Stimulated activated CD8-positive, alpha-beta memory T cell treated with anti-CD3 and anti-CD28 coated beads, Interleukin-4, amount 100 ng/mL, for 24 hours (primary cell): ENCODE data around the gene MRNIP.

ENCODE experiments used
- DNase-seq: peaks from one replicate; pipeline ENCODE4 v3.0.0-alpha.2; 2020; ENCODE audit warnings: low read depth

The MRNIP gene, protein sequence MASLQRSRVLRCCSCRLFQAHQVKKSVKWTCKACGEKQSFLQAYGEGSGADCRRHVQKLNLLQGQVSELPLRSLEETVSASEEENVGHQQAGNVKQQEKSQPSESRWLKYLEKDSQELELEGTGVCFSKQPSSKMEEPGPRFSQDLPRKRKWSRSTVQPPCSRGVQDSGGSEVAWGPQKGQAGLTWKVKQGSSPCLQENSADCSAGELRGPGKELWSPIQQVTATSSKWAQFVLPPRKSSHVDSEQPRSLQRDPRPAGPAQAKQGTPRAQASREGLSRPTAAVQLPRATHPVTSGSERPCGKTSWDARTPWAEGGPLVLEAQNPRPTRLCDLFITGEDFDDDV

DNA sequence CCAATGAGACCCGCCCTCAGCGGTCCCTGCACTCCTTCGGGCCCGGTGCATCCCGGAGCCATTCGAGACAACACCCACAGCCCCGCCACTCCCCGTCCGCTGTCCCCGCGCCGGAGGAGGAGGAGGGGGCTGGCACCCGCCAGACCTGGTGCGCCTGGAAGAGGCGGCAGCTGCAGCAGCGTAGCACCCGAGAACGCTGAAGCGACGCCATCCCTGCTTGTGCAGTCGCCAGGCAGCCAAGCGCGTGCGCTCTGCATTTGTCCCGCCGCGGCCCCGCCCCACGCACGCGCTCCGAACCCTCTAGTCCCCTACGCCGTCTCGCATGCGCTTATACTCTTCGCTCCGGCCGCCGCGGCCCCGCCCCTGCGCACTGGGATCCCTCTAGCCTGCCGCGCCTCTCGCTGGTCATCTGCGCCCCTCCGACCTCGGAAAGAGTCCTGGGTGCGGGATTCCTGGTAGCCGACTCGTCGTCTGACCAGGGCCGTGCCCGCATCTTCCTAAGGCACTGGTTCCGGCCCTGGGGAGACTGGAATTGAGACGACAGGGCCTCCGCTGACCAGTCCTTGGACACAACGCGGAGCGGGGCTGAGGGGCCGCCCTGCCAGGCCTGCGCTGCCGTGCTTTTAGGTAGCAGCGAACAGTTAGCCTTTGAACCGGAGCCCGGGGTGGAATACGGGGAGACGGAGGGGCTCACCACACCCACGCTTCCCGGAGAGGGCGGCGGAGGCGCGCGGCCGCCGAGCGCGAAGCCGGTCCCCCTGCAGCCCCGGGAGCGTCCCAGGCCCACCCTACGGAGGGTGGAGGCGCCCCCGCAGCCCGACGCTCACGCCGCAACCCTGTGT lies at the start of gene MRNIP:
TSS of gene MRNIP (minus strand) at position 232 of the 842 bp plus-strand sequence. CDS start at position 211, 21 bp downstream.
- DNase-seq = peak; percentile 91

DNA sequence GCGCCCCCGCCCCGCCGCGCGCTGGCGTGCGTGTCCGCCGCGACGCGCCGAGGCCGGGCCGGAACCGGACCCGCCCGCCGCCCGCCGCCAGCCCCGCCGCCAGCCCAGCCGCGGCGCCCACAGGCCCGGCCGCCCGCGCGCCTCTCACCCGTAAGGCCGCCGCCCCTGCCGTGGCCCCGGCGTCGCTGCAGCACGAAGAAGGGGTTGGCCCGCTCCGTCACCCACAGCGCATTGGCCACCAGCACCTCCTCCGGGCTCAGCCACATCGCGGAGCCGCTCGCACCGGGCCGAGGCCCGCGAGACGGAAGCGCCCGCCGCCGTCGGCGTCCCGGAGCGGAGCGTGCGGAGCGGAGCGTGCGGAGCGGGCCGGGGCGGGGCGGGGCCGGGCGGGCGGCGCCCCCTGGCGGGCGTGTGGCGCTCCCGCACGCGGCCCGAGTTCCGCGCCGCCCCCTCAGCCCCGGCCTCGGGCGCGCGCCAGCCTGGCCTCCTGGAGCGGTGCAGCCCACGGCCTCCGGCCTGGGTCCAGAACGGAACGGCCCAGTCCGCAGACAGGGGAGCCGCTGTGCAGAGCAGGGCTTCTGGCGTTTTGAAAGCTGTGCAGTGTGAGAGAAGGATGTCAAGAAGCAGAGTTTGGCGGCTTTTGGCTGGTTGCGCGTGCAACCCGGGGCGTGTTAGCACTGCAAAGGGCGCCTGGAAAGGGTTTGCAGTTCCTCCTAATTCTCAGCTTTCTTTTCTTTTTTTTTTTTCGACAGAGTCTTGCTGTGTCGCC lies 49.1 kb upstream of the MRNIP start, which contains the start of gene TBC1D9B:
TSS of gene TBC1D9B (minus strand) at position 342 of the 769 bp plus-strand sequence. CDS start at position 266, 76 bp downstream.
- peak; percentile 44 for DNase-seq

DNA sequence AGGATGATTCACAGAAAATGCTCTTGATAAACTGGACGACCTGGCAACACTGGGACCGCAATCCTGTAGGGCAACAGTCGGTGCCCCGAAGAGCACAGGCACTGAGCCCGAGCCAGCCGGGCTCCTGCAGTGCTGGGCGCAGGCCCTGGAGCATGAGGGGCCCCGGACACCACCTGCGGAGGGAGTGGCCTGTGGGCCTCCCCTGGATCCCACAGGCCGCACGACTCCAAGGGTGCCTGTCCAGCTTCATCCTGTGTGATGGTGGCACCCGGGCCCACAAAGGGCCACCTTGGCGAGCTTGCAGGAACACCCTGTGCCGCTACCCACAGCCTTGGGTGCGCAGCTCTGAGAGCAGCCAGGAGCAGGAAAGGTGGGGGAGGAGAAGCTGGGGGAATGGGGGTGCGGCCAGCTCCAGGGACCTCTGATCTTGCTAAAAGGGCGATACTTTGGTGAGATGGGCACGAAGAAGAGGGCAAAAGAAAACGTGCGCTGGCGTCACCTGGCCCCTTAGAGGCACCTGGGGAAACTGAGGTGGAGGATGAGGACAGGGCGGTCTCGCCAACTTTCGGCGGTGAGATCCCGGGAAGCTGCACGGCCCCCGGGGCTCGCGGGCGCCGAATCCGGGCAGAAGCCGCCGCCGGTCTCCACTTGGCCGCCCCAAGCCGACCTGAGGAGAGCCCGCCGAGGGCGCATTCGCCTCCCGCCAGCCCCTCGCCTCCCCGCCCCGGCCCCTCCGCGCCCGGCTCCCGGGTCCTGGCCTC lies 48.4 kb upstream of the MRNIP start:
- DNase-seq = no peak

DNA sequence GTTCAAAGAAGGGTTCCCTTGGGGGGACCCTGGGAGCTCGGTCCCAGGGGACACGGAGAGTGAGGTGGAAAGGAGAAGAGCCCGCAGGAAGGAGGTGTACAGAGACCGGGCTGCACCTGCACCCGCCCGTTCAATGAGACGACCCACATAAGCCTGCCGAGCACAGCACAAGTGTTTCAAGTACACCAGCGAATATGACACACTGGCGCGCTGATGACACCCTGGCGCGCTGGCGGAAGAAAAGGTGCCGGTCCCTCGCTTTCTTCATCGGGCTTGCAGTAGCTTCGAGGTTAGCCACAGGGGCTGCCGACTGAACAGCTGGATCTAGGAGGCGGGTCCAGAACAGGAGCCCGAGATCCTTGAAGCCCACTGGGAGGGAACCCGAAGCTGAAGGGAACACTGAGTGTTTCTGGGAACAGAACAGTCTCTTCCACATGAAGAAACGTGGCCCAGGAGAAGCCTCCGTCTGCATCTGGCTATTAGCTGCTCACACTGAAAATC lies 47.7 kb upstream of the MRNIP start:
- no peak for DNase-seq

DNA sequence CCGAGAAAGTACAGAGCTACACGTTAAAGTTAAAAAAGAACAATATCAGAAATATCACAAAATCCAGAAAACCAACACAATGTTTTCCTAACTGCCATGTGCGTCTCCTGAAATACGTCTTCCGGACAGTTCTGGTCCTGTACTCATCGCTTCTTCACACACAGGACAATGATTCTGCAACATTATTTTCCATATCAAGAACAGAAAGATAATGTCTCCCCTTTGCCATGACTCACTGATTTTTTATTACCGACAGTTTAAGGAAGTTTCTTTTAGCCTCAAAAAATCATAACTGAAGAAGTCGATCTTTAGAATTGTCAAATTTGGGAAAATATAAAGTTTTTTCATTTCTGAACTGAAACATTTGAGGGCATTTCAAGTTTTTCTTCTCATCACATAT lies 46.5 kb upstream of the MRNIP start:
- DNase-seq = no peak

DNA sequence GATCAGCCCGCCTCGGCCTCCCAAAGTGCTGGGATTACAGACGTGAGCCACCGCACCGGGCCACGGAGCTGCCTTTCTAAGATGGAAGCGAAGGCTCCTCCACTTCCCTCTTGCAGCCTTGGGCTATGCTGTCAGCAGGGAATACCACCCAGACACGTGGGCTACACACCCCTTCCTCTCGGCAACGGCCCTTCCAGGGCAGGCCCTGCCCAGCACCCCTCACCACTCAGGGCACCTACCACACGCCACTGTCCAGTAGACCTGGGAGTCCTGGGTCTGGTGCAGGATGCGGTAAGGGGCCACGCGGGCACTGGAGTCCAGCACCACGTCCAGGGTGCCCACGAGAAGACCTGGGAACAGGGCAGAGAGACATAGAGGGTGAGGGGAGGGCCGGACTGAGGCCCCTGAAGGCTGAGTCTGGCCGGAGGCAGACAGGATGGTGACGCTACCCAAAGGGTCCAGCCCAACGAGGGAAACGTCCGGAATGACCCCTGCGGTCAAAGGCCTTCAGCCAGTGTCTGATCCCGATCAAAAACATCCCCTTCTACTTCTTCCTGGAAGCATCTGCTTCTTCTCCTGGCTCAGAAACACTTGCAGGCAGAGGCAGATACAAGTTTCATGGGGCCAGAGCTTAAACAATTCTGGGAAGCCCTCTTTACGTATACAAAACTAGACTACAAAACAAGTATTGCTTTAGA lies 46.0 kb upstream of the MRNIP start:
- DNase-seq = no peak

DNA sequence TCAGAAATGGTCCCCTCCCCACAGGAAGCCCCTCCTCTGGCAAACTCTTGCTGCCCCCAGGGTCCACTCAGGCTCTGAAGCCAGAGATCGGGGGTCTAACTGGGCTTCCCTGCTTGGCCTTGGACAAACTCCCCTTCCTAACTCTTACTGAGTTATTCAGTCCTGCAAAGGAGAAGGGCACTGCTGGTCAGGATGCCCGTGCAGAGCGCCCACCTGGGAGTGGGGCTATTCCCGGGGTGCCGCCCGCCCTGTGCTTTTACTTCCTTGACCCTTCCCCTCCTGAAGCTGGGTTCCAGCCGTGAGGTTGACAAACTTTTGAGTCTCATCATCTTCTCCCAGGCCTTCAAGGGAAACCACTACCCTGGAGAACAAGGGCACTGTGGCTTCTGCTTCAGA lies 44.1 kb upstream of the MRNIP start:
- no peak for DNase-seq

DNA sequence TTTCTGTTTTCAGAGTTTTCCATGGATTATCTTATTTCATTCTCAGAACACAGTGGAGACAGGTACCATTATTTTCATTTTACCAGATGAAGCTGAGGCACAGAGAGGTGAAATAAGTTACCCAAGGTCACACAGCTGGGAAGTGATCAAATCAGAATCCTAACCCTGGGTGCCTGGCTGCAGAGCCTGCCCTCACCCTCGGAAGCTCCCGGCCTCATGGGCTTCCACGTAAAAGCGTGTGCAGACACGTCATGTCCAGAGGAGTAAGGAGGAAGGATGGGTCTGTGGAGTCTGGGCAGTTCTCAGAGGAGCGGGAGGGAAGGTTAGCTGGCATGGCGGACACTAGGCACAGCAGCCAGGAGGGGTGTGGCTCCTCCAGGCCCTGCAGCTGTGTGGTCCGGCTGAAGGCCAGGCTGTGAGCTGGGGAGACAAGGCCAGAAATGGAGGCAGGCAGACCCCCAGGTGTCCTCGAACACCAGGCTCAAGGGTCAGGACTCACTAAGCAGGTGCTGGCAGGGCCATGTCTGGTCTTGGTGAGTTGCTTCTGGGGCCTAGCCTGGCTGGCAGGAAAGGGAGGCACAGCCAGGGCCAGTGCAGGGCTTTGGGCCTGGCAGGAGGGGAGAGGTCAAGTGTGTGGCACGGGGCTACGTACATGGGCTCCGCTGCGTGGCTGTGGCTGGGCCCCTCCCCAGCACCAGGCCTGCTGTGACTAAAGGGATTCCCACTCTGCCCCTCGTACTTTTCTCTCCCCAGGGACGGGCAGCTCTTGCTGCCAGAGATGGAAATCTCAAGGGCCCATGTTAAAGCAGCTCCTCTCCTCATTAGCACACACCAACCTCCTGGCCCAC lies 43.5 kb upstream of the MRNIP start:
- no peak for DNase-seq

DNA sequence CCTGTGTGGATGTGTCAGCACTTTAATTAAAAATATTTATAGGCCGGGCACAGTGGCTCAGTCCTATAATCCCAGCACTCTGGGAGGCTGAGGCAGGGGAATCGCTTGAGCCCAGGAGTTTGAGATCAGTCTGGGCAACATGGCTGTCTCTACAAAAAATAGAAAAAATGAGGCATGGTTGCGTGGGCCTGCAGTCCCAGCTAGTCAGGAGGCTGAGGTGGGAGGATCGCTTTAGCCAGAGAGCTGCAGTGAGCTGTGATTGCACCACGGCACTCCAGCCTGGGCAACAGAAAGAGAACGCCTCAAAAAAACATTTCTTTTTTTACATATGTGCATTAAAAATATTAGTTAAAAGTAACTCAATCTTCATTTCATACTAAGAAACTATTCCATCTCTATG lies 42.8 kb upstream of the MRNIP start:
- no peak for DNase-seq

DNA sequence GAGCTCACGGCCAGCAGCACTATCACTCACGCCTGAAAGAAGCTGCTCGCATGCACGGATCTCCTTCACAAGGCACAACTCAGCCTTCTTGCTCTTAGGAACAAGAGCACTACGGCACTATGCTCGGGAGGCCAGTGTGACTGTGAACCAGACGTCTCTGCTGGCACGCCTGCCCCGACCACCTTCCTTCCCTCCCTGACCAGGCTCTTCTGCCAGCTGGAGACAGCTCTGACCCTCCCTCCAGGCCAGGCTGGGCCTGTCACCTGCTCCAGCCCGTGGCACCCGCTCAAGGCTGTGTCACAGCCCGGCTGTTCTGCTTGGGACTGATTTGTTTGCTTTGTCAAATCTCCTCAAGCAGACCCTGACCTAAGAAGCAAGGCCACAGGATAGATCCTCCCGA lies 42.1 kb upstream of the MRNIP start:
- DNase-seq = no peak

DNA sequence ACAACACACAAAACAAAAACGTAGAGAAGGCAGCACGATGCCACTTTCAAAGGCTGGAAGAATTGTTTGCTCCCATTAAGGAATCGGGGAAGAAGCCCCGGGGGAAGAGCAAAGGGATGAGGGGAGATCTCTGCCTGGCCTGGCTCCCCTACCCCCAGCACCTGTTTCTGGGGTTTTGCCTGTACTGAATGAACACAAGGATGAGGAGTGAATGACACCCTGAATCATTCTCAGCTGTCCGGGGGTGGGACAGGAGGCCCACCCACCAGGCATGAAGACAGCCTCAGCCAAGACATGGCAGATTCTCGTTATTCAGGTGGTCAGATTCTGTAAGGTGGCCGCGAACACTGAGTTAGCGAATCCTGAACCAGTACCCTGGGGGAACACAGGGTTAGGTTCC lies 41.6 kb upstream of the MRNIP start:
- DNase-seq = no peak

DNA sequence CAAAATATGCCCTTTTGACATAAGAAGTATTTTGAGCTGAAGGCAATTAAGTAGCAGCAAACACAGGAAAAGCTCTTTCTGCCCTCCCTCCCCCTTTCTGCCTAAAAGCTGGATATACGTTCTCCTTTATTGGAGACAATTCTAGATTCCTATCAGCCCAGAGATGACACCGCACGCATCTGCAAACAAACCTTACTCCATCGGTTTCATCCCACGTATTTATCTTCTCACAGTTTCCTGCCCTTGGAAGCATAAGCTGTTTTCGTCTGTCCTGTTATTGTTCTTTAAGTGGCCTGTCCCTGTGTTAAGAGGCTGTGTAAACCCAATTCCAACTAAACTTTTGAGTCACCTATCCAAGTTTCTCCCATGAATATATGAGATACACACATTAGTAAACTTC lies 37.2 kb upstream of the MRNIP start:
- DNase-seq = no peak

DNA sequence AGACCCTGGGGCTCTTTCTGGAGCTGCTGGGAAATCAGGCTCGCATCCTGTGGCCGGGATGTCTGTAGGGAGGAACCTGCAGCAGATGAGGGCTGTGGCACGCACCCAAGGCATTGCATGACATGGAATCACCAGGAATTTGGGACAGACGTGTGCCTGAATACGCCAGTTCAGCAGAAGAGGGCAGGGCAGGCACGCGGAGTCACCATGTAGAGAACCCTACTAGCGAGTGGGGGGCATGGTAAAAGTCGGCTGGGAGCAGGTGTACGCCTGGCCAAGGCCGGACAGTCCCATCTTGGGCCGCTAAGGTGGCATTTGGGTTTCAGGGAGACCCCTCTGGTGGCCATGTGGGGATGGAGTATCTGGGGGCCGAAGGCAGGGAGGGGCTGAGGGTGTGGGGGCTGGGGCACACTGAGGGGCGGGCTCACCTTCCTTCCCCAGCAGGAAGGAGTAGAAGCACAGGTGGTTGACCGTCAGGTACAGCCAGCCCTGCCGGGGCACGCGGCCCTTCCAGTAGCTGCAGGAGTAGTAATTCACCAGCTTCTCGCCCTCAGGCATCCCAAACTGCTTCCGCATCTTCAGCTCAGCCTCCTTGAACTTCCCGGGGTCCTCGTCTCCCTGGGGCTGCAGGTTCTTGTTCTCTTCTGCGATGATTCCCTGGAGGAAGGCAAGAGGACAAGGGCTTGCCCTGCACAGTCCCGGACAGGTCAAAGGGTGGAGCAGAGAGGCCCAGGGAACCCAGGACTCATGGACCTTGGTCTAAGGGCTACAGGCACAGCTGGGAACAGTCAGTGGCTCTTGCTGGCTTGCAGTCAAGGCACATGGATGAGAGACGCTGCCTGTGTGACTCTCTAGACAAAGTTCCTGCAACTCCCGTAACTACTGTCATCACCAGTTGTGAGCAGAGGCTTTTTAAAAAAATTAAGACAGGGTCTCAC lies 35.6 kb upstream of the MRNIP start:
- DNase-seq = no peak

DNA sequence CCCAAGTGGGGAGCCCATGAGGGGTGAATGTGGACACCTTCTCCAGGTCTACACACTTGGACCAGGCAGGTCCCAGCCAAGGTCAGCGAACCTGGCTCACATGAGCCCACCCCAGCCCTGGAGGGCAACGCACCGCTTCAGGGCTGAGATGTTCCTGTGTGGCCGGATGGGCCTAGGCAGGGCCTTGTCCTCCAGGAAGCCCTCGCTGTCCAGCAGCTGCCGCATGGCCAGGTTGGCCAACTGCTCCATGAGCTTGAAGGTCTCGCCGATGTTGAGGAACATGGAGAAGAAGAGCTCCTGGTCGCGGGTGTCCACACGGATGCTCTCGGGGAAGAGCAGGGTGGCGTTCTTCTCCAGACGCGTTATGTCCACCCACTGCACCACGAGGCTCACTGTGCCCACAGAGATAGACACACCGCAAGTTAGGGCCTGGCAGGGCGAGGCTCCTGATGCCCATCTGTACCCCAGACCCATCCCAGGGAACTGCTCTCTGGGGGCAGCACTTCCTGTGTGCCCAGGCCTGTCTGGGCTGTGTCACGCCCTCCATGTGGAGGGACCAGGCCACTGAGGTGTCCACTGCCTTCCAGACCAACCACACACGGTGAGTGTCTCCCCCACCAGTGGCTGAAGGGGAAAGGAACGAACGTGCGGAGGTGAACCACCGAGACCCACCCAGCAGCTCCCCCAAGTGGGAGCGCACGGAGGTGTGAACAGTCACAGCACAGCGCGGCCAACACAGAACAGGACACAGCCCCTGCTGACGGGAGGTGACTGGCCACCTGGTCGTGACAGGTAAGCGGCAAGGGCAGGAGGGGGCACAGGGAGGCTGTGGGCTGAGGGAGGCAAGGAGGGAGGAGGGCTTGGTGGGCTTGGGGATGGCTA lies 34.7 kb upstream of the MRNIP start:
- DNase-seq = no peak

DNA sequence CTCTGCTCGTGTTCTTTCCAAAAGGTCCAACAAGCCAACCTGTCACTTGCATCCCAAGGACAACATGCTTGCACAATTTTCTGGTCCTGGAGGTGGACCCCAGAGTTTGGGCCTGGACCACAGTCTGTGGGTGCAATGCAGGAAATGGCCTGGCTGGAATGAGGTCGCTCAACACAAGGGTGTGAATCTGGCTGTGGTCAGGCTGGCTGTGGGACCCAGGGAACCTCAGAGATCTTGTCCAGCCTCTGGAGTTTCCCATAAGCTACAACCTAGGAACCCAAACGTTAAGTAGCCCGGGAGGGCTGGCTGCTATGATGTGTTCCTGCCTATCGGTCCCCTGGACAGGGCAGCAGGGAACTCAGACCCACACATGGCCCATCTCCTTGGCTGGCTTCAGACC lies 33.6 kb upstream of the MRNIP start:
- no peak for DNase-seq

DNA sequence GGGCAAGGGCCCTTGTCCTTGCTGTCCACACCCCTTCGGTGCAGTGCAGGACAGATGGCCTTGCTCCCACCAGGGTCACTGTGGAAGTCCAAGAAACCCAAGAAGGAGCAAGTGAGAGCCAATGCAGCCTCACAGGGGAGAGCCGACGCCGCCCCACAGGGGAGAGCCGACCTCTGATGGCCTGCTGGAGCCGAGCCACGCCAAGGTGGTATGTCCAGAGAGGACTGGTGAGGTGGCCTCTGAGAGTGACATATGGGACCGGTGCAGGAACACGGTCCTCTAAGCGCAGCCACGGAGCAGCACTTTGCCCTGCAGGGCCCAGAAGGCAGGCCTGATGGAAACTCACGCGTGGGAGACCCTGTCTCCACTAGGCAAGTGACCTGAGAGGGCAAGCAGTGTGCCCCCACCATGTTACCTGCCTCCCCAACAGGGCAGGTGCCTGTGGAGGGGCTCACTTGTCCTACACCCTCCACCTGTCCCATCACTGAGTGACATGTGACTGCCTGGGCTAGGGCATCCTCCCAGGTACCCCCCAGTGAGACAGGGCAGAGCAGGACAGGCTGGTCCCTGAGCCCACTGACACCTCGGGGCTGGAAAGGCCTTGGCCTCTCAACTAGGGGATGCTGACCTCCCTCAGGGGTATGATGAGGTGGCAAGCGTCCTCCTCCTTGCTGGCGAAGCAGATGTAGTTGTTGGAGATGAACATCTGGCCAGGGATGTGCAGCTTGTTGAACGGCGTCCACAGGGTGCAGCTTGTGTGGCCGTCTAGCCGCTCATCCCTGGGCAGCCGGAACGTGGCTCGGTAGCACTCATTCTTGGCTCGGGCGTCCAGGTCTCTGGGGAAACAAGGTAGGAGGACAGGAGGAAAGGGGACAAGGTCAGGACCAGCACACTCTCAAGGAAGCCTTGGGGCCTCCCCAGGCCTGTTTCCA lies 32.4 kb upstream of the MRNIP start:
- no peak for DNase-seq

DNA sequence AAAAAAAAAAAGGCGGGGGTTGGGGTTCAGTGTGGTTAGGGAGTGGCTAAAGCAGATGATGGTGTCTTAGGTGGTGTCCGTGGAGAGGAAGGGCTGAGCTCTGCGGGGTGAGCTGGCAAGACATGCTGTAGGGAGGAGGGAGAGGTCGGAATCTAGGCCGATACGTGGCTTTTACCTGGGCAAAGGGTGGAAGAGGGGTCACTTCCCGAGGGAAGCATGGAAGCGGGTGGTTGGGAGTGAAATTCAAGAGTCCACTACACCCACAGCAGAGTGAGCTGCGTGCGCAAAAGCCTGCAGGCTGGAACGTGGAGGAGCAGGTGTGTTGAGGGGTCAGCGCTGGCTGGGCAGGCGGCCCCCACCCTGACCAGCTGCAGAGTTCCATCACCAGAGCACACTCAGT lies 31.3 kb upstream of the MRNIP start:
- no peak for DNase-seq
